ENCODE data around the gene PROX1.

Gene PROX1

GRCh38 chr1:214002060-214002459, 14.3 kb downstream of the PROX1 start:
- DNase-seq = no peak

DNA sequence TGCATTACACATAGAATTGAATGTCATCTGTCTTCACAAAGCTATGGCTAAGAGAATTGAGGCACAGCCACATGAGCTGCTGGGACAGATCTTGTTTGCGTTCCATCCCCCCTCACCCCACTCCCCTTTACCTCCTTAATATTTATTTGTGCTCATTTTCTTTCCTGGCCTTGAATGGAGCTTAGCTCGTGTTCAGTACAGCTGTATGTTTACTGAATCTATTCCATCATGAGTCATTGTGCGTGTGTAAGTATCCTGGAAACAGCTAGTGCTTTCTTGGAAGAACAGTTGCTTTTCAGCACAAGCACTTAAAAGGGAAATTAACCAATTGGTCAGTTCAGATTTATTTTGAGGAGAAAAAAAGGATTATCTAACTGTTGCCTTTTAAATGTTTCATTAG, 14.7 kb downstream of the PROX1 start:
- DNase-seq = no peak

DNA sequence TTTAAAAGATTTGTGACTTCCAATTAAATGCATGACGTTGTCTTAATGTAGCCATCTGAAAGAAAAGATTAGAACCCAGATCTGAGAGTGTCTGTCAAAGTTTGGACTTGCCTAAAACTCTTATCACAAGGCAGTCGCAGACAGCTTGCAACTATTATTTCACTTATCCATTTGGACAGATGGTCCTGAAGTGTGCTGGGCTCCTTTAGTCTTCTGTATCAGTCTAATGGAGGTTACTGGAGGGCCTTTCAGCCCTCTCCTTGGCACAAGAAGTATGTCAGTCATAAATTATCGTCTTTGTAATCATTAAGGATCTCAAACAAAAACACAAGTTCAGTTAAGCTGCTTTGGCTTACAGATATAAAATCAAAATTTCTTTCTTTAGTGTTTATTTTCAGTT, 15.5 kb downstream of the PROX1 start:
- no peak for DNase-seq

DNA sequence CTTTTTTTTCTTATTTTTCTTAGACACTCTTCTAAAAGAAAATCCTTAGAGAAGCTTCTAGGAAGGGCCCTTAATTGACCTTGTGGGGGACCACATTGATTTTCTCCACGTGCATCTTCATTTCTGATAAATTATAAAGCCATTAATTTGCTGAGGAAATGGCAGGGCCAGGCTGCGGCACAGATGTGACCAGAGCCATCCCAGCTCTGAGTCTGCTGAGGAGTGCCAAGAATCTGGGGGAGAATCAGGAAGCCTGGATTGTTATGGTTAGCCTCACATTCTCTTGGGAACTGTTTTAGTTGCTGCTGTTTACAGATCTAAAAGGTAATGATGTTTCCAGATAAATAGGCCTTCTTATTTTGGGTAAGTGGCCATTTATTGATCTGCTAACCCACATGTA, 16.2 kb downstream of the PROX1 start:
- DNase-seq = no peak

DNA sequence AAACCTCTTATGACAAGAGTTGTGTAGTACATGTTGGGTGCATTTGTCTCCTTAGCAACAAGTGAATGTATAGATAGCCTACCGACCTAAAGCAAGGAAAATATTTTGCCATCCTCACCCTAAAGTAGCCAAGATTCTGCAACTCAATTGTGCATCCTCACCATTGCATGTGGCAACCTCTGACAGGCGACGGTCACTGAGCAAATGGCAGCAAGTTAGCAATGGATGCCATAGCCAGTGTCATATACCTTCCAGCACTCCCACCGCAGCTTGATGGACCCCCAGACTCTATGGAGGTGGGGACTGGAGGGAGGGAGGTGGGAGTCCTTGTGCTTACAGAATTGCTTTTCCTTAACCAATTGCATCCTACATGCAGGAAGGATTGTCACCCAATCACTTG, 17.0 kb downstream of the PROX1 start:
- DNase-seq = no peak

DNA sequence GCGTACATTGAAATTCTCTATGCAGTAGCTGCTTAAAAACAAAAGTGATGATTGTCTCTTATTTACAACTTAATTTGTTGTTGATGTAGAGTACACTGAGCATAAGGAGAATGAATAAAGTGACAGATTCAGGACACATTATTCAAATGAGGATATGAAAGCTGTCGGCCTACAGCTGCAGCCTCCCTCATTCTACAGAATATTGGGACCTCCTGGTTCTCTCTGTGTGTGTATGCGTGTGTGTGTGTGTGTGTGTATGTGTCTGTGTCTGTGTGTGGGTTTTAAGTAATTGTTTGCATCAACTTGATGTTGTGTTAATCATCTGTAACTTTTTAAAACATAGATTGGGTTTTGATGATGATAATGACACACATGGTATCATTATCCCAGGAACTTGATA, 17.9 kb downstream of the PROX1 start:
- DNase-seq = no peak

DNA sequence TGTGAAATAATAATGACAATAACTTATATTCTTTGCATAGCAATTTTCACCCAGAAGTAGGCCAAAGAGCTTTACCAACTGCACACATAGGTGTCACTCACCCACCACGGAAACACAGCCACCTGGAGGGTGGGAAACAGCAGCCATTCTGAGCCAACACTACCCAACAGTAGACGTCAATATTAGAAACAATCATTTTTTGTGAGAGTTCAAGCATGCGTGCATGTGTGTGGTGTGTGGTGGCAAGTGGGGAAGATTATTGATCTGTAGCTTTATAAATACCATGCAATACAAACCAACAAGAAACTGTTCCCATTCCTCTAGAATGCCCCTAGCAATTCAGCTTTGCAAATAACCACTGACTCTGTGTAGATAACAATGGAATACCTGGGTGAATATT, 19.1 kb downstream of the PROX1 start:
- DNase-seq = no peak

- no peak for DNase-seq
Measured at GRCh38 chr1:214008347-214008746, 20.6 kb downstream of the PROX1 start.

GRCh38 chr1:214008791-214009422, 21.1 kb downstream of the PROX1 start:
- no peak for DNase-seq

GRCh38 chr1:214009423-214010196, 21.8 kb downstream of the PROX1 start:
- no peak for DNase-seq

DNA sequence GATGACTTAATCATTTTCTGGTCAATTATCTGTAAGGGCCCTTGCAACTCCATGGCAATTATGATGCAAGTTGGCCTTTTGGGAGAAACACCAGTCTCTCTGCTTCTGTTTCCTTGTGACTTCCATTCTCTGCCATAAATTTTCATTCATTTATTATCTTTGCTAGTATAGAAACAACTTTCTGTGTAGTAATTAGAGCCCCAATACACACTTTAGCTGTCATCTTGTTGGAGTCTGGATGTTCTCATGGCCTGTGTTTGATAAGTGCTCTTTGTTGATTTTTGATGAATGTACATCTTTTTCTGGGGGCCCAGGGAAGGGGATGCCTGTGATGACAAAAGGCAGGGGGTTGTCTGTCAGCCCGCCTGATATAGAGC, 22.4 kb downstream of the PROX1 start:
- no peak for DNase-seq

- no peak for DNase-seq
Measured at GRCh38 chr1:214010717-214011116, 22.9 kb downstream of the PROX1 start.

DNA sequence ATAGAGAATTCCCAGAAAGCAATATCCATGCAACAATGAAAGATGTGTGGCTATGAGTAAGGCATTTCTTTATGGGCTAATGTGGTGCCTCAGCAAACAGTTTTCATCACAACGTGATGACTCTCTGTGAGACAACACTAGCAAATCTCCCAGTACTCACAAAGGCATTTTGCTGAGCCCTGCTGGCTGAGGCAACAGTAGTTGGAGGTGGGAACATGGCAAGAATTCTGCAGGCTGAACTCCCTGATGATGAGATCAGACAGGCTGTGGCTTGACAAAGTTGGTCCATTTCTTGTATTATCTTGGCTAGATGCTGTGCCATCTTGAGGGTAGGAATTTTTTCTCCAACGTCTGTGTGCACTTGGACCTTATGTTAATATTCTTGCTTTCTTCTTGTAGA, 24.6 kb downstream of the PROX1 start:
- DNase-seq = no peak

GRCh38 chr1:214013614-214014377, 26.0 kb downstream of the PROX1 start:
- no peak for DNase-seq

GRCh38 chr1:214014730-214015129, 27.0 kb downstream of the PROX1 start:
- no peak for DNase-seq

DNA sequence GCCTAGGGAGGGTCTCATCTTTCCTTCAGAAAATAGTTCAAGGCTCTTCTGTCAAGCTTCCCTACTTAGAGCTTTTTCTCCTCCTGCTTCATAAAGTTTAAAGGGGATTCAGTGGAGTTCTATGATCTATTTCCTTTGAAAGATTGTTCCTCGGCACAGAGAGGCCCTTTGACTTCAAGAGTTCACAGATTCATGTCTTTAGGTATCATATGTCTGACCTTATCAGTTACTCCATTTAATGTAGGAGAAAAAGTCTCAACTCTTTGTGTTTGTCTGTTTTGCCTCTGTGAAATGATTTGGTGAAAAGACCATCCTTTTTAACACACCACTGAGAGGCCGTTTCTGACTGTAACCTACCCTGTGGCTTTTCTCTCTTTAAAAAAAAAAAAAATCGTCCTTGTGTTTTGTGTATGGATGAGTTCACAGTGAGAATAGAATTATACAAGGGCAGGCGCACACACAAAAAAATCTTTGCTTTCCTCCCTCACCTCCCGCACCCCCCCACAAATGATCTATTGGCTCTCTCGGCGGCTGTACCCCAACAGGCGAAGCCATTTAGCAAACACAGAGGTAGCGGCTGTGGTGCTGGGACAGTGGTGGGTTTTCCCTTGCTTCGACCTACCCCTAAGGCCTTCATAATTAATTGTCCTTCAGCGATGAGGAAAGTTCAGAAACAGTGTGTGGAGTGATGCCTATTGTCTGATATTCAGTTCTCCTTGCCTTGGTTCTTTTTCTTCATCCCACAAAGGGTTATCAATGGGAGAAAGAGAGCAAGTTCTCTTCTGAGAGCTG, 29.6 kb downstream of the PROX1 start:
- no peak for DNase-seq

DNA sequence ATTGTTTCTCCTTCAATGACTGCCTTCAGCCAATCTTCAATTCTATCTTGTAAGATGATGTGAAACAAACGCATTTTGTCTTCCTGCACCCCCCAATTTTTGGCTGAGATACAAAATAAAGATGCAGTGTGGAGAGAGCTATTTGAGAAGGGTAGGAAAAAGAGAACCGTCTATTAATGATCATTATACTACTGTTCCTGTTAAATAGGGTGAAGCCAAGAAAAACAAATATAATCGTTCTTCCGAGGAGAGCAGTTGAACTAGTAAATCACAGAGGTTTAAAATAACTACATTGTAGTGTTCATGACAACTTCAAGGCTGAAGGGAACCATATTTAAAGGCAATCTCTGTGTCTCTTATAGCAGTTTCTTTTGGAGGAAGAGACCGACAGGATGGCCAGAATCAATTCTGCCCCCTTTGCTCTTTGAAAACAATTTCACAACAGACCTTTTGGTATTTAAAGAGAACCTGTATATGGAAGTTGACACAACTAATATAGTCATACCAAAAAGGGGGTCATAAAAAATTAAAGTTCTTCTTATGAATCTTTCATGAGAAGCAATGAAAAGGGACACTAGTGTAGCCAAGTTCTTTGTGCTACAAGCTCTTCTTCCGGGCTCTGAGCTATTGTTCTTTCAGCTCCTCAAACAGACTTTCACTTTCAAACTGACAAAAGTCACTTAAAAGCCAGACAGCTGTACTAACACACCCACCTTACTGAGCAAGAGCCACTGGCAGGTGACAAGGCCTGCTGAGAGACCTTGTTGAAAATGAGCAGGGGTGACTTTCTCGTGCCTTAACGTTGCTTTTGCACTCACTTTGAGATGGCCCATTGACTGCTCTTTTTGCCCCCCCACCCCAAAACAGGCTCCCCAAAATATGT, 30.9 kb downstream of the PROX1 start:
- DNase-seq = no peak

- DNase-seq = no peak
Measured at GRCh38 chr1:214019499-214019898, 31.7 kb downstream of the PROX1 start.

- DNase-seq = no peak
Measured at GRCh38 chr1:214021321-214021720, 33.5 kb downstream of the PROX1 start.

GRCh38 chr1:214022229-214022791, 34.5 kb downstream of the PROX1 start:
- no peak for DNase-seq

DNA sequence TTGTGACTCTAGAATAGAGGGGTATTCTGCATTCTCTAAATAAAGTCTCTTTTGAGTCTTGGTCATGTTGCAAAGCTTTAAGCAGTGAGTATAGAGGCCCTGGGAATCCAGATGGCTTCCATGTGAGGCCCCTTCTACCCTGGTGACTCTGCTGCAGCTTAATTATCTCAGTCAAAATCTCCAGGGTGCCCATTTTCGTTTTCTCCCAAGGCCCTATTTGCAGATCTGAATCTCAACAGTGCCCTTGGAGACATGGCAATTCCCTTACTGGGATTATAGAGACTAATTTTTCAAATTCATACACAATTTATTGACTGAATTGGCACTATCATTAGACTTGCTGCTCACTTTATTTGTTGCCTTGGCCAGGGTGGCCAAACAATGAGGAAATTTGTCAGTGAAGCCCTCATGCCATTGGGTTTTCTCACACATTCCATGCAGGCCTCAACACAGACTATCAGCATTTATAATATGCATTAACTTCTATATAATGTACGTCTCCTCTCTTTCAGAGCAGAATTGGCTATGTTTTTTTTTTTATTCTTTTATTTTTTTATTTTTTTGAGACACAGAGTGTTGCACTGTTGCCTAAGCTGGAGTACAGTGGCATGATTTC, 35.1 kb downstream of the PROX1 start:
- DNase-seq = no peak
